ENCODE data around the gene PLA2G12B. TPM values are rescaled to one million over a fixed set of nuclear protein-coding genes. Genes with fewer than 3 reads are reported as not detected.
"Not testable (repeated sequence)": the region's sequence is repeated elsewhere in the genome, so short reads cannot be mapped to it uniquely, and the experiment has no call there.

PLA2G12B gene
- polyA plus RNA-seq, 3 donors: not detected

DNA sequence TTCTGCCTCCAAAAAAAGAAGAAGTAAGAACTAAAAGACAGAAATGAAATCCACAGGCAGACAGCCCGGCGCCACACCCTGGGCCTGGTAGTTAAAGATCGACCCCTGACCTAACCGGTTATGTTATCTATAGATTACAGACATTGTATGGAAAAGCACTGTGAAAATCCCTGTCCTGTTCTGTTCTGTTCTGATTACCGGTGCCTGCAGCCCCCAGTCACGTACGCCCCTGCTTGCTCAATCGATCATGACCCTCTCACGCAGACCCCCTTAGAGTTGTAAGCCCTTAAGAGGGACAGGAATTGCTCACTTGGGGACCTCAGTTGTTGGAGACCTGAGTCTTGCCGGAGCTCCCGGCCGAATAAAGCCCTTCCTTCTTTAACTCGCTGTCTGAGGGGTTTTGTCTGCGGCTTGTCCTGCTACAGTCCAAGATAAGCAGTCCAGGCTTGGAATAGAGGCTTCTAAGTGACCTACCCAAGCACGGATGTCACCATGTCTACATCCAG lies 50.6 kb downstream of the PLA2G12B start:
- not testable (repeated sequence) for H3K27ac ChIP-seq (ENCODE audit: low read depth, low read length)
- WGBS, 3 donors: 88 to 94% (median 91%) methylated on average over 15 of the region's 15 CpGs

DNA sequence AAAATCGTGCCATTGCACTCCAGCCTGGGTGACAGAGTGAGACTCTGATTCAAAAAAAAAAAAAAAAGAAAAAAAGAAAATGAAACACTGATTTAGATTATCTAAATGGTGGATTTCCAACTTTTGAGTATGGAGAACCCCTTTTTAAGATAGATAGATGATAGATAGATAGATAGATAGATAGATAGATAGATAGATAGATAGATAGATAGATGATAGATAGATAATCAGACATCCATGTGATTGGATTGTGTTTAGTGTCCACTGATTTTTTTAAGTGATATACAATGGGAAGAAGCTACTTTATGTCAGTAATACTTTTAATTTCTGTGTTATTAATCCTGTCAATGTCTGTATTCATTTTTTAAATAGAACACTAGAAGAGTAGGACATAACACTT lies 55.1 kb downstream of the PLA2G12B start:
- no peak overlapping the region for H3K27ac ChIP-seq (ENCODE audit: low read depth, low read length)
- 93 to 96% (median 94%) methylated on average over 1 of the region's 1 CpG for WGBS, 3 donors

GRCh38 chr10:72898616-72899015 lies 56.0 kb downstream of the PLA2G12B start:
- WGBS, 3 donors: 95 to 97% (median 96%) methylated on average over 10 of the region's 10 CpGs
- no peak overlapping the region for H3K27ac ChIP-seq (ENCODE audit: low read depth, low read length)

DNA sequence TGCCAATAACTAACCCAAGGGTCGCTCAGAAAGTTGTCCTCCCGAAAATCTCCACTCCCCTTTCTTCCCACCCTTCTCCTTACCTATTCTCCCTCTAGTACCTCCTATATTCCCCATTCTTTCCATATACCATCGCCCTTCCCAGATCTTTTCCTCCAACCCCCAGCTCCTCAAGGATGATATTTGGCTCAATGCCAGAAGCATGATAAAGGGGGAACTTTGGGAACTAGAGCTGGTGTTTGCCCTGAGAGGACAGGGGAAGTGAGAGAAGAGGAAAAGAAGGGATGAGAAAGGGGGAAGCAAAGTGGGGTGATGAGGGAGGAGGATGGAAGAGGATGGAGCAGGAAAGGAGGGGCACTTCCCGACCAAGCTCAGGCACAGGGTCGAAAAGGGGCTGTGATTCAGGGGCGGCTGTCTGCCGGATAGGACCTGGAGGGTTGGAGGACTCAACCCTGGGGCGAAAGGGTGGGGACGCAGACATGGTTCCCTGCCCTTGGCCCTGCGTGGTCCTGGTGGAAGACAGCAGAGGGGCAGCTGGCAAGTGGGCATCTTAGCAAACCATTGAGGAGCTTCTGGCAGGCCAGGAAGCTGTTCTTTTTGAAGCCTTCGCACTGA lies 59.3 kb downstream of the PLA2G12B start:
- 66 to 83% (median 76%) methylated on average over 11 of the region's 11 CpGs for WGBS, 3 donors
- H3K27ac ChIP-seq (ENCODE audit: low read depth, low read length): no peak overlapping the region

GRCh38 chr10:72893136-72893798 lies 61.3 kb downstream of the PLA2G12B start, which contains the start of gene OIT3:
TSS of gene OIT3 (plus strand) at chr10:72893739. CDS start at chr10:72893799, 60 bp downstream.
- 60 to 77% (median 65%) methylated on average over 4 of the region's 4 CpGs for WGBS, 3 donors
- no peak within 1 kb of the TSS for H3K27ac ChIP-seq (ENCODE audit: low read depth, low read length)

GRCh38 chr10:72890086-72890485 lies 64.5 kb downstream of the PLA2G12B start:
- no peak overlapping the region for H3K27ac ChIP-seq (ENCODE audit: low read depth, low read length)
- WGBS, 3 donors: 88 to 98% (median 91%) methylated on average over 2 of the region's 2 CpGs

GRCh38 chr10:72889391-72889831 lies 65.2 kb downstream of the PLA2G12B start:
- WGBS, 3 donors: 43 to 56% (median 51%) methylated on average over 6 of the region's 6 CpGs
- H3K27ac ChIP-seq (ENCODE audit: low read depth, low read length): no peak overlapping the region

GRCh38 chr10:72888151-72888638 lies 66.4 kb downstream of the PLA2G12B start:
- 91 to 97% (median 92%) methylated on average over 7 of the region's 7 CpGs for WGBS, 3 donors
- H3K27ac ChIP-seq (ENCODE audit: low read depth, low read length): no peak overlapping the region

- H3K27ac ChIP-seq (ENCODE audit: low read depth, low read length): no peak overlapping the region
- WGBS, 3 donors: 30 to 70% (median 35%) methylated on average over 5 of the region's 5 CpGs
Measured at GRCh38 chr10:72887043-72887442, 67.6 kb downstream of the PLA2G12B start.

- 54 to 65% (median 63%) methylated on average over 1 of the region's 1 CpG for WGBS, 3 donors
- no peak overlapping the region for H3K27ac ChIP-seq (ENCODE audit: low read depth, low read length)
Measured at GRCh38 chr10:72886621-72887020, 68.0 kb downstream of the PLA2G12B start.

DNA sequence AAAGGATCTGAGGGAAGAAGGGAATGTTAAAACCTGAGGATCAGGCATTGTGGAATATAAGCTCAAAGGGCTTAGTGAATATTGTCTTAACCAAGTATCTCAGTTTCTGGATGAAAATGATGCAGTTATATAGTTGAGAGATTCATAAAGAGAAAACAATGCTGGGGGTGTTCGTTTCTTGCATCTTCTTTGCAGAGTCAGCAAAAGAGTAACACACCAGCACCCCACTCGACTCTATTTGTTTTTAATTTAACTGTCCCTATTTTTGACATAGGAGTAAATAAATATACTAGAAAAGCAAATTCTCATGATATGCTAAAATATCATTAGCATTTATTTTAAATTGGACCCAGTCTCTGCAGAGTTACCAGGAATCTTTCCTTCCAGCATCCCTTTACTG lies 68.7 kb downstream of the PLA2G12B start:
- H3K27ac ChIP-seq (ENCODE audit: low read depth, low read length): no peak overlapping the region
- WGBS, 3 donors: 86 to 92% (median 86%) methylated on average over 2 of the region's 2 CpGs

Other genes with a start within 250 kb of the PLA2G12B start
- gene OIT3, start 61.1 kb downstream of the PLA2G12B start, polyA plus RNA-seq: not detected
- gene P4HA1, start 142.1 kb upstream of the PLA2G12B start, polyA plus RNA-seq: 10 to 100 TPM; 13.4 to 20.9 (median 20.4) TPM
- gene NUDT13, start 155.6 kb upstream of the PLA2G12B start, polyA plus RNA-seq: 1 to 10 TPM; 1.6 to 9.9 (median 1.7) TPM
- 10 to 100 TPM in 1 of 3 donors, 1 to 10 TPM in 2; 6.8 to 13.0 (median 7.2) TPM for gene ECD, start 213.2 kb upstream of the PLA2G12B start, polyA plus RNA-seq
- gene FAM149B1, start 213.3 kb upstream of the PLA2G12B start, polyA plus RNA-seq: 10 to 100 TPM in 2 of 3 donors, 1 to 10 TPM in 1; 8.4 to 25.2 (median 11.6) TPM

All from adipose tissue (tissue), 3 donors.